ENCODE measurements around the gene SLC16A6. TPM values are rescaled to one million over a fixed set of nuclear protein-coding genes. Genes with fewer than 3 reads are reported as not detected.

Gene SLC16A6, protein sequence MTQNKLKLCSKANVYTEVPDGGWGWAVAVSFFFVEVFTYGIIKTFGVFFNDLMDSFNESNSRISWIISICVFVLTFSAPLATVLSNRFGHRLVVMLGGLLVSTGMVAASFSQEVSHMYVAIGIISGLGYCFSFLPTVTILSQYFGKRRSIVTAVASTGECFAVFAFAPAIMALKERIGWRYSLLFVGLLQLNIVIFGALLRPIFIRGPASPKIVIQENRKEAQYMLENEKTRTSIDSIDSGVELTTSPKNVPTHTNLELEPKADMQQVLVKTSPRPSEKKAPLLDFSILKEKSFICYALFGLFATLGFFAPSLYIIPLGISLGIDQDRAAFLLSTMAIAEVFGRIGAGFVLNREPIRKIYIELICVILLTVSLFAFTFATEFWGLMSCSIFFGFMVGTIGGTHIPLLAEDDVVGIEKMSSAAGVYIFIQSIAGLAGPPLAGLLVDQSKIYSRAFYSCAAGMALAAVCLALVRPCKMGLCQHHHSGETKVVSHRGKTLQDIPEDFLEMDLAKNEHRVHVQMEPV
- polyA plus RNA-seq (15.6 and 17.6 TPM in 2 replicates), polyA minus RNA-seq (42.4 and 44.6 TPM in 2 replicates)

DNA sequence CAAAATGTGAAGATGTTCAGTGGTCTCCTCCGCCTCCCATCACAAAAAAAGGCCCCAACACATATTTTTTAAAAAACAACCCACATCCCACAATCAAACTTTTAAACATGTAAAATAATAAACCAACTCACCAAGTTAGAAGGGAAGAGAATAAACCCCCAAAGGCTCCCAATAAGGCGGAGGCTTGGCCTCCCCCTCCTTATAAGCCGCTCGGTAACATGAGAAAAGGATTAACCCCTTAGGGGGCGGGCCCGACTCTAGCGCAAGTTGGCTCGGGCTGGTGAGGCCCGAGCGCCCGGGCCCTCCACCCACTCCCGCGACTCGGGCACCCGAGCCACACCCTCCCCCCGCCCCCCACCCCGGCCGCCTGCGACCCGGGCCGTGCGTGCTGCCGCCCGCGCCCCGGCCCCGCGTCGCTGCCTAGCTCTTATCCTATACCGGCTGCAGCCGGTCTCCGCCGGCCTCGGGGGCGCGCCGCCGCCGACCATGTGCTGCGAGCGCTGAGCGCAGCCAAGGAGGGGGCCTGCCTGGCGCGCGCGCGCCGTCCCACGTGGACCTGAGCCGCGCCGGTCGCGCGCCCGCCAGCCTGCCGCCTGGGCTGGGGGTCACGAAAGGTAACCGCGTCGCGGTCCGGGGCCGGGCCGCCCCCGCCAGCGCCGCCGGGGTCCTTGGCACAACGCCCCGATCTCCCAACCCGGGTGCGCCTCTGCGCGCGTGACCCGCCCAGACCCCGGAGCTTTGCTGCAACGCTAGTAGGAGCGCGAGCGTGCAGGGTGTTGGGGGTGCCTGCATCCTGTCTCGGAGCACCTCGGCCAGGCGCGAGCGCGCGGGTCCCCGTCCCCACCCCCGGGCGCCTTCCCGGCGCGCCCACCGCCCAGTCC lies at the start of gene SLC16A6, which contains the start of gene ARSG:
SLC16A6 (minus strand) TSS at position 173 of the 881 bp plus-strand sequence. CDS start 12,807 bp downstream, outside the sequence.
ARSG (plus strand) TSS at position 541 of the 881 bp plus-strand sequence. CDS start 15,999 bp downstream, outside the sequence.
- H3K9me3 ChIP-seq (ENCODE audit: low read length): no peaks in the 10 kb centered on the region
- no peaks in the 10 kb centered on the region for H3K9me2 ChIP-seq (ENCODE audit: insufficient read depth, low read length)
- H3F3A ChIP-seq (ENCODE audit: insufficient read depth, low read length, poor library complexity, severe bottlenecking): no peaks in the 10 kb centered on the region
- no peaks in the 10 kb centered on the region for H3K36me3 ChIP-seq (ENCODE audit: insufficient read depth, low read length)
- peaks cover 4% of the 10 kb centered on the region for H3K27me3 ChIP-seq (ENCODE audit: insufficient read depth, low read depth, low read length)
- H3K4me3 ChIP-seq (ENCODE audit: low read length): peak within 1 kb of the TSS; percentile 82
- peak within 1 kb of the TSS; percentile 91 for H3K4me2 ChIP-seq (ENCODE audit: low read length)
- peak within 1 kb of the TSS; percentile 95 for H3K27ac ChIP-seq (ENCODE audit: low read length)
- H4K20me1 ChIP-seq (ENCODE audit: insufficient read depth): peaks cover 3% of the 10 kb centered on the region
- no peaks in the 10 kb centered on the region for H3K79me2 ChIP-seq (replicated peaks; ENCODE audit: insufficient read depth, low read length)
- TF ChIP-seq, protein P1, sequence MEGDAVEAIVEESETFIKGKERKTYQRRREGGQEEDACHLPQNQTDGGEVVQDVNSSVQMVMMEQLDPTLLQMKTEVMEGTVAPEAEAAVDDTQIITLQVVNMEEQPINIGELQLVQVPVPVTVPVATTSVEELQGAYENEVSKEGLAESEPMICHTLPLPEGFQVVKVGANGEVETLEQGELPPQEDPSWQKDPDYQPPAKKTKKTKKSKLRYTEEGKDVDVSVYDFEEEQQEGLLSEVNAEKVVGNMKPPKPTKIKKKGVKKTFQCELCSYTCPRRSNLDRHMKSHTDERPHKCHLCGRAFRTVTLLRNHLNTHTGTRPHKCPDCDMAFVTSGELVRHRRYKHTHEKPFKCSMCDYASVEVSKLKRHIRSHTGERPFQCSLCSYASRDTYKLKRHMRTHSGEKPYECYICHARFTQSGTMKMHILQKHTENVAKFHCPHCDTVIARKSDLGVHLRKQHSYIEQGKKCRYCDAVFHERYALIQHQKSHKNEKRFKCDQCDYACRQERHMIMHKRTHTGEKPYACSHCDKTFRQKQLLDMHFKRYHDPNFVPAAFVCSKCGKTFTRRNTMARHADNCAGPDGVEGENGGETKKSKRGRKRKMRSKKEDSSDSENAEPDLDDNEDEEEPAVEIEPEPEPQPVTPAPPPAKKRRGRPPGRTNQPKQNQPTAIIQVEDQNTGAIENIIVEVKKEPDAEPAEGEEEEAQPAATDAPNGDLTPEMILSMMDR (IDR thresholded peaks at IDR 0.05; ENCODE audit: poor library complexity, severe bottlenecking): no peak
- TF ChIP-seq SMC3 (conservative IDR thresholded peaks at IDR 0.05; ENCODE audit: poor library complexity) (no peak), MXI1 (conservative IDR thresholded peaks at IDR 0.05; ENCODE audit: poor library complexity, severe bottlenecking) (peak; percentile 97), POLR2AphosphoS5 (IDR thresholded peaks at IDR 0.05) (peak; percentile 23), RAD21 (conservative IDR thresholded peaks at IDR 0.05) (peak; percentile 12), EZH2 (IDR thresholded peaks at IDR 0.05; ENCODE audit: borderline replicate concordance, insufficient read depth, low read length, poor library complexity, severe bottlenecking) (no peak), TAF1 (IDR thresholded peaks at IDR 0.05; ENCODE audit: low read depth) (no peak), EP300 (conservative IDR thresholded peaks at IDR 0.05; ENCODE audit: poor library complexity, severe bottlenecking) (no peak)
- TF ChIP-seq, protein P2, sequence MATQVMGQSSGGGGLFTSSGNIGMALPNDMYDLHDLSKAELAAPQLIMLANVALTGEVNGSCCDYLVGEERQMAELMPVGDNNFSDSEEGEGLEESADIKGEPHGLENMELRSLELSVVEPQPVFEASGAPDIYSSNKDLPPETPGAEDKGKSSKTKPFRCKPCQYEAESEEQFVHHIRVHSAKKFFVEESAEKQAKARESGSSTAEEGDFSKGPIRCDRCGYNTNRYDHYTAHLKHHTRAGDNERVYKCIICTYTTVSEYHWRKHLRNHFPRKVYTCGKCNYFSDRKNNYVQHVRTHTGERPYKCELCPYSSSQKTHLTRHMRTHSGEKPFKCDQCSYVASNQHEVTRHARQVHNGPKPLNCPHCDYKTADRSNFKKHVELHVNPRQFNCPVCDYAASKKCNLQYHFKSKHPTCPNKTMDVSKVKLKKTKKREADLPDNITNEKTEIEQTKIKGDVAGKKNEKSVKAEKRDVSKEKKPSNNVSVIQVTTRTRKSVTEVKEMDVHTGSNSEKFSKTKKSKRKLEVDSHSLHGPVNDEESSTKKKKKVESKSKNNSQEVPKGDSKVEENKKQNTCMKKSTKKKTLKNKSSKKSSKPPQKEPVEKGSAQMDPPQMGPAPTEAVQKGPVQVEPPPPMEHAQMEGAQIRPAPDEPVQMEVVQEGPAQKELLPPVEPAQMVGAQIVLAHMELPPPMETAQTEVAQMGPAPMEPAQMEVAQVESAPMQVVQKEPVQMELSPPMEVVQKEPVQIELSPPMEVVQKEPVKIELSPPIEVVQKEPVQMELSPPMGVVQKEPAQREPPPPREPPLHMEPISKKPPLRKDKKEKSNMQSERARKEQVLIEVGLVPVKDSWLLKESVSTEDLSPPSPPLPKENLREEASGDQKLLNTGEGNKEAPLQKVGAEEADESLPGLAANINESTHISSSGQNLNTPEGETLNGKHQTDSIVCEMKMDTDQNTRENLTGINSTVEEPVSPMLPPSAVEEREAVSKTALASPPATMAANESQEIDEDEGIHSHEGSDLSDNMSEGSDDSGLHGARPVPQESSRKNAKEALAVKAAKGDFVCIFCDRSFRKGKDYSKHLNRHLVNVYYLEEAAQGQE (IDR thresholded peaks at IDR 0.05; ENCODE audit: borderline replicate concordance): peak; percentile 27
- peak within 1 kb of the TSS; percentile 91 for H3K9ac ChIP-seq (ENCODE audit: low read length)
- peak within 1 kb of the TSS; percentile 73 for H2AFZ ChIP-seq (ENCODE audit: low read depth, low read length)

GRCh38 chr17:68334393-68334792 lies 43.5 kb upstream of the SLC16A6 start:
- Histone ChIP-seq H3K27me3 (ENCODE audit: insufficient read depth, low read depth, low read length) (no peaks in the 10 kb centered on the region), H4K20me1 (ENCODE audit: insufficient read depth) (no peaks in the 10 kb centered on the region), H3K4me3 (ENCODE audit: low read length) (no peak overlapping the region), H3F3A (ENCODE audit: insufficient read depth, low read length, poor library complexity, severe bottlenecking) (no peaks in the 10 kb centered on the region), H3K9ac (ENCODE audit: low read length) (no peak overlapping the region), H3K4me2 (ENCODE audit: low read length) (no peak overlapping the region), H3K27ac (ENCODE audit: low read length) (no peak overlapping the region), H3K9me2 (ENCODE audit: insufficient read depth, low read length) (no peaks in the 10 kb centered on the region), H3K36me3 (ENCODE audit: insufficient read depth, low read length) (no peaks in the 10 kb centered on the region), H3K79me2 (replicated peaks; ENCODE audit: insufficient read depth, low read length) (no peaks in the 10 kb centered on the region), H2AFZ (ENCODE audit: low read depth, low read length) (no peak overlapping the region), H3K9me3 (ENCODE audit: low read length) (no peaks in the 10 kb centered on the region)
- TF ChIP-seq POLR2AphosphoS5 (IDR thresholded peaks at IDR 0.05): no peak
- no peak for TF ChIP-seq RAD21 (conservative IDR thresholded peaks at IDR 0.05)
- TF ChIP-seq SMC3 (conservative IDR thresholded peaks at IDR 0.05; ENCODE audit: poor library complexity): no peak
- no peak for TF ChIP-seq EP300 (conservative IDR thresholded peaks at IDR 0.05; ENCODE audit: poor library complexity, severe bottlenecking)
- TF ChIP-seq EZH2 (IDR thresholded peaks at IDR 0.05; ENCODE audit: borderline replicate concordance, insufficient read depth, low read length, poor library complexity, severe bottlenecking): no peak
- TF ChIP-seq MXI1 (conservative IDR thresholded peaks at IDR 0.05; ENCODE audit: poor library complexity, severe bottlenecking): no peak
- TF ChIP-seq, protein P1 (IDR thresholded peaks at IDR 0.05; ENCODE audit: poor library complexity, severe bottlenecking): no peak
- TF ChIP-seq, protein P2 (IDR thresholded peaks at IDR 0.05; ENCODE audit: borderline replicate concordance): no peak
- no peak for TF ChIP-seq TAF1 (IDR thresholded peaks at IDR 0.05; ENCODE audit: low read depth)

Data from neural cell (in vitro differentiated cells).